ENCODE measurements around the gene HNMT.

HNMT gene

DNA sequence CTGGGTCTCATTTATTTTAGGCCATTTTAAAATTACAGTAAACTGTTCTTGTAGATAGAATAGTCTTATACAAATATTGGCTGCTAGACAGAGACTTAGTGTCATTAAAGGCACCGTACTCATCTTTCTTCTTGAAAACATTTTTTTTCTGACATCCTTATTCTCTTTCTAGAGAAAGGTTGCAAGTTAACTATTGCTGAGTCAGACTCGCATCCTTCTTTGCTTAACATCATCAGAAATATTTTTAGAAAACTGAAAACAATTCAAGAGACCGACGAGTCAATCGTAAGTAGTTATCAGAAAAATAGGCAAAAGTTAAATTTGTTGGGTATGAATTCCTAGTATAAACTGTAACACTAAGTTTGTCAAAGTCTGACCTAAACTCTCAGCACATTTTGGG, 72.2 kb downstream of the HNMT start:
- TF ChIP-seq, protein P1, sequence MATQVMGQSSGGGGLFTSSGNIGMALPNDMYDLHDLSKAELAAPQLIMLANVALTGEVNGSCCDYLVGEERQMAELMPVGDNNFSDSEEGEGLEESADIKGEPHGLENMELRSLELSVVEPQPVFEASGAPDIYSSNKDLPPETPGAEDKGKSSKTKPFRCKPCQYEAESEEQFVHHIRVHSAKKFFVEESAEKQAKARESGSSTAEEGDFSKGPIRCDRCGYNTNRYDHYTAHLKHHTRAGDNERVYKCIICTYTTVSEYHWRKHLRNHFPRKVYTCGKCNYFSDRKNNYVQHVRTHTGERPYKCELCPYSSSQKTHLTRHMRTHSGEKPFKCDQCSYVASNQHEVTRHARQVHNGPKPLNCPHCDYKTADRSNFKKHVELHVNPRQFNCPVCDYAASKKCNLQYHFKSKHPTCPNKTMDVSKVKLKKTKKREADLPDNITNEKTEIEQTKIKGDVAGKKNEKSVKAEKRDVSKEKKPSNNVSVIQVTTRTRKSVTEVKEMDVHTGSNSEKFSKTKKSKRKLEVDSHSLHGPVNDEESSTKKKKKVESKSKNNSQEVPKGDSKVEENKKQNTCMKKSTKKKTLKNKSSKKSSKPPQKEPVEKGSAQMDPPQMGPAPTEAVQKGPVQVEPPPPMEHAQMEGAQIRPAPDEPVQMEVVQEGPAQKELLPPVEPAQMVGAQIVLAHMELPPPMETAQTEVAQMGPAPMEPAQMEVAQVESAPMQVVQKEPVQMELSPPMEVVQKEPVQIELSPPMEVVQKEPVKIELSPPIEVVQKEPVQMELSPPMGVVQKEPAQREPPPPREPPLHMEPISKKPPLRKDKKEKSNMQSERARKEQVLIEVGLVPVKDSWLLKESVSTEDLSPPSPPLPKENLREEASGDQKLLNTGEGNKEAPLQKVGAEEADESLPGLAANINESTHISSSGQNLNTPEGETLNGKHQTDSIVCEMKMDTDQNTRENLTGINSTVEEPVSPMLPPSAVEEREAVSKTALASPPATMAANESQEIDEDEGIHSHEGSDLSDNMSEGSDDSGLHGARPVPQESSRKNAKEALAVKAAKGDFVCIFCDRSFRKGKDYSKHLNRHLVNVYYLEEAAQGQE (IDR thresholded peaks at IDR 0.05; ENCODE audit: insufficient replicate concordance, low read depth) = no peak
- TF ChIP-seq SPI1 (IDR thresholded peaks at IDR 0.05; ENCODE audit: borderline replicate concordance, low read depth) (no peak), GABPA (IDR thresholded peaks at IDR 0.05; ENCODE audit: low read depth) (no peak), POLR2AphosphoS5 (IDR thresholded peaks at IDR 0.05; ENCODE audit: low read depth) (no peak)
- TF ChIP-seq, protein P2, sequence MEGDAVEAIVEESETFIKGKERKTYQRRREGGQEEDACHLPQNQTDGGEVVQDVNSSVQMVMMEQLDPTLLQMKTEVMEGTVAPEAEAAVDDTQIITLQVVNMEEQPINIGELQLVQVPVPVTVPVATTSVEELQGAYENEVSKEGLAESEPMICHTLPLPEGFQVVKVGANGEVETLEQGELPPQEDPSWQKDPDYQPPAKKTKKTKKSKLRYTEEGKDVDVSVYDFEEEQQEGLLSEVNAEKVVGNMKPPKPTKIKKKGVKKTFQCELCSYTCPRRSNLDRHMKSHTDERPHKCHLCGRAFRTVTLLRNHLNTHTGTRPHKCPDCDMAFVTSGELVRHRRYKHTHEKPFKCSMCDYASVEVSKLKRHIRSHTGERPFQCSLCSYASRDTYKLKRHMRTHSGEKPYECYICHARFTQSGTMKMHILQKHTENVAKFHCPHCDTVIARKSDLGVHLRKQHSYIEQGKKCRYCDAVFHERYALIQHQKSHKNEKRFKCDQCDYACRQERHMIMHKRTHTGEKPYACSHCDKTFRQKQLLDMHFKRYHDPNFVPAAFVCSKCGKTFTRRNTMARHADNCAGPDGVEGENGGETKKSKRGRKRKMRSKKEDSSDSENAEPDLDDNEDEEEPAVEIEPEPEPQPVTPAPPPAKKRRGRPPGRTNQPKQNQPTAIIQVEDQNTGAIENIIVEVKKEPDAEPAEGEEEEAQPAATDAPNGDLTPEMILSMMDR (IDR thresholded peaks at IDR 0.05; ENCODE audit: insufficient read depth, low read length) = no peak
- Histone ChIP-seq H3K4me3 (replicated peaks; ENCODE audit: insufficient read depth, low read length) (no peak overlapping the region), H3K27ac (replicated peaks) (no peak overlapping the region), H3K27me3 (ENCODE audit: insufficient read depth, poor library complexity, severe bottlenecking) (no peaks in the 10 kb centered on the region)
- no peak for DNase-seq (ENCODE audit: low read depth in 1 of 2, low spot score in 1 of 2)

DNA sequence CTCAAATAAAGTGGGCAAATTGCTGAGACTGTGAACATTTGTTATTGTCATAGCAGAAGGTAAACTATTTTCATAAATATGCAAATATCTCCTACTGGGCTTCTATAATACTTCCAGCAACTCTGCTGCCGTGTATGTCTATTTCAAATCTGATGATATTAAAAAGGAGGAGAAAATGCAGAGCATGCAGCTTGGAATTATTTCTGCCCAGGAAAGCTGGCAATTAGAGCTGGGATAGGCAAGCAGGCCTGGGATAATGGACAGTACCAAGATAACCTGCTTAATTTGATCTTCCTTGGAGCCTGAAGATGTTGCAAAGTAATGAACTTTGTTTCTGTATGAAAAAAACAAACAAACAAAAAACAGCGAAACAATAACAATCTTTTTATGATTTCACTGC, 72.8 kb downstream of the HNMT start:
- Histone ChIP-seq H3K27me3 (ENCODE audit: insufficient read depth, poor library complexity, severe bottlenecking) (no peaks in the 10 kb centered on the region), H3K4me3 (replicated peaks; ENCODE audit: insufficient read depth, low read length) (no peak overlapping the region), H3K27ac (replicated peaks) (no peak overlapping the region)
- TF ChIP-seq POLR2AphosphoS5 (IDR thresholded peaks at IDR 0.05; ENCODE audit: low read depth) = no peak
- TF ChIP-seq, protein P1 (IDR thresholded peaks at IDR 0.05; ENCODE audit: insufficient replicate concordance, low read depth) = no peak
- TF ChIP-seq, protein P2 (IDR thresholded peaks at IDR 0.05; ENCODE audit: insufficient read depth, low read length) = no peak
- TF ChIP-seq GABPA (IDR thresholded peaks at IDR 0.05; ENCODE audit: low read depth) = no peak
- no peak for TF ChIP-seq SPI1 (IDR thresholded peaks at IDR 0.05; ENCODE audit: borderline replicate concordance, low read depth)
- DNase-seq (ENCODE audit: low read depth in 1 of 2, low spot score in 1 of 2) = no peak

DNA sequence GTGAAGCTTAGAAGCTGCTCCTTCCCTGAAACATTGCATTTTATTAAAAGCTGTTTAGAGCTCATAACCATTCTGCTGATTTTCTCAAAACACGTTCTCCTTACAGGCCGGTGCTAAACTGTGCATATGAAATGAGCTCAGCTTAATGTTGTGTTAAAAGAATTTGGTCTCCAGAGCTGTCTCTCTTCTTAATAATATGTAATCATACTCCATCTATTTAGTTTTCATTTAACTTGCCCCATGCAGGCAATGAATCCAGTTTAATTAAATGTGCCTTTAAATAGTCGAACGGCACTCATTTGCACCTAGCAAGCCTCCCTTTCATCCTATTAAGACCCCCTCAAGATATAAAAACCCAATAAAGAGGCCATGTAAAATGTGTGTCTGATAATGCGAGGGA, 76.3 kb downstream of the HNMT start:
- no peak for DNase-seq (ENCODE audit: low read depth in 1 of 2, low spot score in 1 of 2)
- H3K27me3 ChIP-seq (ENCODE audit: insufficient read depth, poor library complexity, severe bottlenecking) = no peaks in the 10 kb centered on the region
- H3K4me3 ChIP-seq (replicated peaks; ENCODE audit: insufficient read depth, low read length) = no peak overlapping the region
- H3K27ac ChIP-seq (replicated peaks) = no peak overlapping the region
- TF ChIP-seq, protein P2 (IDR thresholded peaks at IDR 0.05; ENCODE audit: insufficient read depth, low read length) = no peak
- no peak for TF ChIP-seq SPI1 (IDR thresholded peaks at IDR 0.05; ENCODE audit: borderline replicate concordance, low read depth)
- TF ChIP-seq, protein P1 (IDR thresholded peaks at IDR 0.05; ENCODE audit: insufficient replicate concordance, low read depth) = no peak
- TF ChIP-seq POLR2AphosphoS5 (IDR thresholded peaks at IDR 0.05; ENCODE audit: low read depth) = no peak
- no peak for TF ChIP-seq GABPA (IDR thresholded peaks at IDR 0.05; ENCODE audit: low read depth)

All from HL-60 (cell line).